Measurements from ENCODE around the gene CCDC188. TPM values are rescaled to one million over a fixed set of nuclear protein-coding genes. Genes with fewer than 3 reads are reported as not detected.

Gene CCDC188
- total and polyA plus RNA-seq, 4 donors, result not detected

DNA sequence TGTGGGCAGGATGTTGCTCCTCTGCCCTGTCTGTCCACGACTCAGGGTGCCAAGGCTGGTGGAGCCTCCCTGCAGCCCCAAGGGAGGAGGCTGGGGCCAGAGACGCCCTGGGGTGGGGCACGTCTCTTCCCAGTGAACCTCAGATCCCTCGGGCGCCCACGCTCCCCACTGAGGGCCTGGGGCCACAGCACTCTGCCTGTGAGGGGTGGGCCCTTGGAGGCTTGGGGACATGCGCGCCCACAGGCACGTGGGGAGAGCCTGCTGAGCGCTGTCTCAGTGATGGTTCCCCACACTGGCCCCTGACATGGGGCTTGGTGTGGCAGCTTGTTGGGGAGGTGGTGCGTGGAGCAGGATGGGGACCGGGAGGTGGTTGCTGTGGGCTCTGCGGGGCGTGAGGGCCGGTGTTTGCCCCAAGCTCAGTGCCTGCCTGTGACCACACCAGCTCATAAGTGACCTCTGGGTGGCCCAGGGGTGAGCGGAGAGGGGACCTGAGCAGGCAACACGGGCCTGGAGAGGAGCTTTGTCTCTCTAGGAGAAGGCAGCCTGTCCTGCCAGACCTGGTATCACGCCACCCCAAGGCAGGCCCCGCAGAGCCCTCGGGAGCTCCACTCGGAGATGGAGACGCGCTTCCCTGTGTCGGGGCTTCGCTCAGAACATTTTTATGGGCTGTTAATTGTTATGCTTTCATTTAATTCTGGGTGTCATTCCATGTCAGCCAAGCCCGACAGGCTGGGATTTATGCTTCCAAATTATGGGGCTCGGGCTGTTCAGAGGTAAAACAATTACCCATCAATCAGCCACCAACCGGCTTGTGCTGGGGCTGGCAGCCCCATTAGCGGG, 27.4 kb upstream of the CCDC188 start:
- WGBS, result 87% methylated on average over 29 of the region's 29 CpGs
- H3K4me3 ChIP-seq (ENCODE audit: low read depth in 1 of 3, low read length in 3 of 3), result no peak overlapping the region
- no peaks in the 10 kb centered on the region for H3K36me3 ChIP-seq (ENCODE audit: control insufficient read depth in 4 of 4, insufficient read depth in 3 of 4, low read depth in 1 of 4, low read length in 3 of 4)
- no peaks in the 10 kb centered on the region for H3K27me3 ChIP-seq (ENCODE audit: control insufficient read depth in 4 of 4, insufficient read depth in 4 of 4, low read length in 3 of 4)
- H3K4me1 ChIP-seq (ENCODE audit: control insufficient read depth in 4 of 4, insufficient read depth in 4 of 4, low read length in 3 of 4), result peaks cover 9 to 39% (median 27%) of the 10 kb centered on the region in 4 donors
- no peak overlapping the region for H3K9ac ChIP-seq (ENCODE audit: low read depth in 1 of 2, low read length in 2 of 2)
- H3K27ac ChIP-seq (ENCODE audit: low read depth in 1 of 2, low read length in 2 of 2), result no peak overlapping the region
- H3K9me3 ChIP-seq (ENCODE audit: control insufficient read depth in 4 of 4, low read length in 3 of 4), result no peaks in the 10 kb centered on the region
- DNase-seq (ENCODE audit: low spot score), result no peak
- TF ChIP-seq, protein P1, sequence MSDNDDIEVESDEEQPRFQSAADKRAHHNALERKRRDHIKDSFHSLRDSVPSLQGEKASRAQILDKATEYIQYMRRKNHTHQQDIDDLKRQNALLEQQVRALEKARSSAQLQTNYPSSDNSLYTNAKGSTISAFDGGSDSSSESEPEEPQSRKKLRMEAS (IDR thresholded peaks at IDR 0.05), result no peak
- TF ChIP-seq FOXA2 (IDR thresholded peaks at IDR 0.05) (no peak), YY1 (IDR thresholded peaks at IDR 0.05) (no peak), SP1 (IDR thresholded peaks at IDR 0.05) (no peak), NR2F2 (IDR thresholded peaks at IDR 0.05) (no peak), EGR1 (IDR thresholded peaks at IDR 0.05; ENCODE audit: low read depth in 2 of 2) (no peak), GABPA (IDR thresholded peaks at IDR 0.05 in 1 of 2, conservative IDR thresholded peaks at IDR 0.05 in 1 of 2) (no peak)
- TF ChIP-seq, protein P2, sequence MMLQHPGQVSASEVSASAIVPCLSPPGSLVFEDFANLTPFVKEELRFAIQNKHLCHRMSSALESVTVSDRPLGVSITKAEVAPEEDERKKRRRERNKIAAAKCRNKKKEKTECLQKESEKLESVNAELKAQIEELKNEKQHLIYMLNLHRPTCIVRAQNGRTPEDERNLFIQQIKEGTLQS (IDR thresholded peaks at IDR 0.05), result no peak
- TF ChIP-seq, protein P3, sequence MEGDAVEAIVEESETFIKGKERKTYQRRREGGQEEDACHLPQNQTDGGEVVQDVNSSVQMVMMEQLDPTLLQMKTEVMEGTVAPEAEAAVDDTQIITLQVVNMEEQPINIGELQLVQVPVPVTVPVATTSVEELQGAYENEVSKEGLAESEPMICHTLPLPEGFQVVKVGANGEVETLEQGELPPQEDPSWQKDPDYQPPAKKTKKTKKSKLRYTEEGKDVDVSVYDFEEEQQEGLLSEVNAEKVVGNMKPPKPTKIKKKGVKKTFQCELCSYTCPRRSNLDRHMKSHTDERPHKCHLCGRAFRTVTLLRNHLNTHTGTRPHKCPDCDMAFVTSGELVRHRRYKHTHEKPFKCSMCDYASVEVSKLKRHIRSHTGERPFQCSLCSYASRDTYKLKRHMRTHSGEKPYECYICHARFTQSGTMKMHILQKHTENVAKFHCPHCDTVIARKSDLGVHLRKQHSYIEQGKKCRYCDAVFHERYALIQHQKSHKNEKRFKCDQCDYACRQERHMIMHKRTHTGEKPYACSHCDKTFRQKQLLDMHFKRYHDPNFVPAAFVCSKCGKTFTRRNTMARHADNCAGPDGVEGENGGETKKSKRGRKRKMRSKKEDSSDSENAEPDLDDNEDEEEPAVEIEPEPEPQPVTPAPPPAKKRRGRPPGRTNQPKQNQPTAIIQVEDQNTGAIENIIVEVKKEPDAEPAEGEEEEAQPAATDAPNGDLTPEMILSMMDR (IDR thresholded peaks at IDR 0.05; ENCODE audit: low read depth, low read length, missing input control), result no peak

DNA sequence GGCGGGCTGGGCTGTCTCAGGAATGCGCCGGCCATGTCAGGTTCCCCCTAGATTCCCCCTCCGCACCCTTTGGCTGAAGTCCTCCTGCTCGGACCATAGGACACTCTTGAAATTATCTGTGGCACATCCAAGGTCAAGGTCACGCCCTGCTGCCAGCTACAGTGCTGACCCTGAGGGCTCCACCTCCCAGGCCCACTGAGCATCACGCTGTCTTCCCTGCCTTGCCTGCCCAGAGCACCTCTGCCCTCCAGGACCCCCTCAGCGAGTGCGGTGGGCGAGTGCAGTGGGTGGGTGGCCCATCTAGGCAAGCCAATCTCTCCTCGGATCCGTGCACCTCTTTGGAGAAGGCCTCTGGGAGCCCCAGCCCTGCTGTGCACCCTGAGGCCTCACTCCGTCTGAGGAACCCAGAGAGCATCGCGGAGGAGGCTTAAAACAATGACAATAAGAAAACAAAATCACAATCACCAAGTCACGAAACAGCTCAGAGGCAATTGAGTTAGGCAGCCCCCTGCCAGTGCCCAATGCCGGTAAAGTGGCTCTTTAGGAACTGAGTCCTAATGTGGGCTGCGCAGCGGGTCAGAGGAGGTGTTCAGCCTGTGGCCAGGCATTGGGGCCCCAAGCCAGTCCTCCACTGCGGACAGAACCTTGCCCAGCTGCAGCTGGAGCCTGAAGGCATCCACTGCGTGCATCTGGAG, 26.5 kb upstream of the CCDC188 start:
- Histone ChIP-seq H3K9me3 (ENCODE audit: control insufficient read depth in 4 of 4, low read length in 3 of 4) (no peaks in the 10 kb centered on the region), H3K4me3 (ENCODE audit: low read depth in 1 of 3, low read length in 3 of 3) (no peak overlapping the region), H3K27ac (ENCODE audit: low read depth in 1 of 2, low read length in 2 of 2) (no peak overlapping the region), H3K27me3 (ENCODE audit: control insufficient read depth in 4 of 4, insufficient read depth in 4 of 4, low read length in 3 of 4) (no peaks in the 10 kb centered on the region), H3K9ac (ENCODE audit: low read depth in 1 of 2, low read length in 2 of 2) (no peak overlapping the region), H3K36me3 (ENCODE audit: control insufficient read depth in 4 of 4, insufficient read depth in 3 of 4, low read depth in 1 of 4, low read length in 3 of 4) (no peaks in the 10 kb centered on the region), H3K4me1 (ENCODE audit: control insufficient read depth in 4 of 4, insufficient read depth in 4 of 4, low read length in 3 of 4) (peaks cover 11 to 40% (median 31%) of the 10 kb centered on the region in 4 donors)
- DNase-seq (ENCODE audit: low spot score), result no peak
- TF ChIP-seq HNF4A (conservative IDR thresholded peaks at IDR 0.05), result no peak
- TF ChIP-seq, protein P3 (IDR thresholded peaks at IDR 0.05; ENCODE audit: low read depth, low read length, missing input control), result no peak
- WGBS, result 88% methylated on average over 21 of the region's 21 CpGs

Measured in liver (tissue), 9 donors.